Retina (tissue), 1 donor: ENCODE results near the gene NTPCR.
"Not testable (repeated sequence)": the region's sequence is repeated elsewhere in the genome, so short reads cannot be mapped to it uniquely, and the experiment has no call there.

Experiments
- DNase-seq: peaks from one replicate; pipeline ENCODE4 v3.0.0-alpha.2; 2016

NTPCR gene

GRCh38 chr1:232987046-232987773, 36.8 kb downstream of the NTPCR start:
- no peak for DNase-seq

GRCh38 chr1:232987774-232988140, 37.3 kb downstream of the NTPCR start:
- DNase-seq = no peak

GRCh38 chr1:232988572-232989040, 38.2 kb downstream of the NTPCR start:
- peak; percentile 69 for DNase-seq

GRCh38 chr1:232990176-232991128, 40.0 kb downstream of the NTPCR start:
- DNase-seq = no peak

- no peak for DNase-seq
Measured at GRCh38 chr1:232991238-232991637, 40.8 kb downstream of the NTPCR start.

- DNase-seq = no peak
Measured at GRCh38 chr1:232992227-232992626, 41.8 kb downstream of the NTPCR start.

- DNase-seq = no peak
Measured at GRCh38 chr1:232993555-232993954, 43.1 kb downstream of the NTPCR start.

- no peak for DNase-seq
Measured at GRCh38 chr1:232995189-232995588, 44.8 kb downstream of the NTPCR start.

GRCh38 chr1:232996143-232996542, 45.7 kb downstream of the NTPCR start:
- DNase-seq = no peak

- DNase-seq = no peak
Measured at GRCh38 chr1:232998138-232998537, 47.7 kb downstream of the NTPCR start.

GRCh38 chr1:232998646-232999045, 48.2 kb downstream of the NTPCR start:
- DNase-seq = no peak

GRCh38 chr1:232999956-233000625, 49.7 kb downstream of the NTPCR start:
- no peak for DNase-seq

GRCh38 chr1:233003638-233004037, 53.2 kb downstream of the NTPCR start:
- DNase-seq = not testable (repeated sequence)

- DNase-seq = no peak
Measured at GRCh38 chr1:233004451-233004850, 54.0 kb downstream of the NTPCR start.

- no peak for DNase-seq
Measured at GRCh38 chr1:233005156-233005555, 54.7 kb downstream of the NTPCR start.

GRCh38 chr1:233005703-233006102, 55.3 kb downstream of the NTPCR start:
- peak; percentile 32 for DNase-seq

- no peak for DNase-seq
Measured at GRCh38 chr1:233006108-233006507, 55.7 kb downstream of the NTPCR start.

GRCh38 chr1:233006541-233006973, 56.1 kb downstream of the NTPCR start:
- DNase-seq = no peak

GRCh38 chr1:233010146-233010545, 59.7 kb downstream of the NTPCR start:
- DNase-seq = no peak

- DNase-seq = no peak
Measured at GRCh38 chr1:233012021-233012420, 61.6 kb downstream of the NTPCR start.

- no peak for DNase-seq
Measured at GRCh38 chr1:233015965-233016364, 65.6 kb downstream of the NTPCR start.

- DNase-seq = no peak
Measured at GRCh38 chr1:233016798-233017197, 66.4 kb downstream of the NTPCR start.

- DNase-seq = no peak
Measured at GRCh38 chr1:233019083-233019482, 68.7 kb downstream of the NTPCR start.
